HL-60/S4 treated with phorbol 12-myristate 13-acetate at 8.2 ng/mL for 4 days and 3 days (cell line): Measurements from ENCODE around the gene APOA4.
"Not testable (repeated sequence)": the region's sequence is repeated elsewhere in the genome, so short reads cannot be mapped to it uniquely, and the experiment has no call there.

ENCODE experiments used
- in situ Hi-C: fragments of 300-500 bp; cut with MboI; formaldehyde crosslinking; loops from 2 replicates; pipeline ENCODE4 v1.15.0; 2022; ENCODE audit warnings: low sequenced_read_pairs

Gene APOA4

DNA sequence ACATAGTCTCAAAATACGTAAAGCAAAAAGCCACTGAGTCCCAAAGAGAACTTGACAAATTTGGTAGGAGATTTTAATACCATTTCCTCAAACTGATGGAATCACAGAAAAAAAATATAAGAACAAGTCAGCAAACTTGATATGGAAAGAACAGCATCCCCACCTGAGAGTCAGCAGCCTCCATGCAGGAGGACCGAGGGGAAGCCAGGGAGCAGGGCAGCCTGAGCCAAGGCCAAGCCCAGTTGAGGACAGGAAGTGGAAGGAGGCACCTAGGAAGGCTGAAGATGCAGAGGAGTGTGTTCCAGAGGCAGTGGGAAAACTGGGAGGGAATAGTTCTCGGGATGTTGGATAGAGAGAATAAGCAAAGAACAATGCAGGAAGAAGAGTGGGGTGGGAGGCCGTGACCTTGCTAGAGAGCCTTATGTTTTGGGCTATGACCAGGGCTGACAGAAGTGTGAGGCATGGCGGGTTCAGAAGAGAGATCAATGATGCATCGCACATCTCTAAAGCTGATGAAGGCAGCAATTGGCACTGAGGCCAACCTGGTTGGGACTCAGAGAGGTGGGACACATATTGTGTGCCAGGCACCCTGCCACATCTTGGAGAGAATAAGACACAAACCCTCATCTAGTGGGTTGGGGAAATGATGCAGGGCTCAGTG lies 15.4 kb downstream of the APOA4 start:
- in situ Hi-C loops, result no loop called here

DNA sequence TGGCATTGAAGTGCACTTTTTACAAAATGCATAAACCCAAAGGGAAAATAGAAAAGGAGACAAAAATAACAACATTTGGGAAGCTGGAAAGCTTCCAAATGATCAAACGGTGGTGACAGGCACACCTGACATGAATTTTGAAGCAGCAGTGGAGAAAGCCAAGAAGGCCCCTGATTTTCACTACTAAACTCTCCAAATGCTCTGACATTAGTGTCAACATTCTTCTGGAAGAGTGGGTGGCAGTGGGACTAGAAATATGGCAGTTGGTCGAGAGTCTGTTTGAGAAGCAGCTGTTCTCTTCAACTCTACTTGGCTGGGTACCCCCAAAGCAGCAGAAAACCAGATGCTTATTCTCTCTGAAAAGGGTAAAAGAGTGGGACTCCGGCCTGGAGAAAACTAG lies 19.1 kb downstream of the APOA4 start:
- in situ Hi-C loops, result no loop called here

DNA sequence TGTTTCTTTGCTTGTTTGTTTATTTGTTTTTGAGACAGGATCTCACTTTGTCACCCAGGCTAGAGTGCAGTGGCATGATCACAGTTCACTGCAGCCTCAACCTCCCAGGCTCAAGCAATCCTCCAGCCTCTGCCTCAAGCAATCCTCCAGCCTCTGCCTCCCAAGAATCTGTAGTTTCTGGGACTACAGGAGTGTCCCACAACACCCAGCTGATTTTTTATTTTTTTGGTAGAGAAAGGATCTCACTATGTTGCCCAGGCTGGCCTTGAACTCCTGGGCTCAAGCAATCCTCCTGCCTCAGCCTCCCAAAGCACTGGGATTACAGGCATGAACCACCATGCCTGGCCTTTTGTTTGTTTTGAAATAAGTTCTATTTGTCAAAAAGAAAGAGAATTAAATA lies 21.4 kb downstream of the APOA4 start:
- in situ Hi-C loops, result not testable (repeated sequence)

DNA sequence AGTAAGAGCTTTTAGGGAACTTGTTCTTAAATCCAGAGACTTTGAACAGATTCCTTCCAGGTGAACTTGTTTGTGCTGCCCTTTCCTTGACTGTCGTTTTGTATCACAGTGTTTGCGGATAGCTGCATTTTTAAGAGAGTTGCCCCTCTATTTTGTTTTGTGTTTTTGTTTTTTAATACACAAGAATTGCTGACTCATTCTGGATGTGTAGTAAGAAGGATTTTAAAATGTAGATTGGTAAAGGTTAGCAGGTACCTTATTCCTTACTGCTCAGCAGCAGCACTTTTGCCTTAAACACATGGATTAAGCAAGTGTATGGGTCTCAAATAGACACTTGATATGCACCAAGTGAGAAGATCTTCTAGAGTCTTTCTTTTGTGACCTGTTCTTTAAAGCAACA lies 22.5 kb downstream of the APOA4 start:
- in situ Hi-C loops, result no loop called here

- in situ Hi-C loops, result loop anchor here (10.0 kb wide), 1 partner anchor 306 kb away; no protein-coding TSS in a partner anchor
Measured at GRCh38 chr11:116798368-116798767, 24.7 kb downstream of the APOA4 start.

DNA sequence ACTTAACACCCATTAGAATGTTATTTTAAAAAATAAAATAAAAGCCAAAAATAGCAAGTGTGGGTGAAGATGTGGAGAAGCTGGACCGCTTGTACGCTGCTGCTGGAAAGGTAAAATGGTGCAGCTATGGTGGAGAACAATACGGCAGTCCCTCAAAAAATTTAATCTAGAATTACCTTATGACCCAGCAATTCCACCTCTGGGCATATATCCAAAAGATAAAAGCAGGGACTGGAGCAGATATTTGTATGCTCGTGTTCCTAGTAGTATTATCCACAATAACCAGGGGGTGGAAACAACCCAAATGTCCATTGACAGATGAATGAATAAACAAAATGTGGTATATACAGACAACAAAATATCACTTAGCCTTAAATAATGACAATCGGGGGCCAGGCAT lies 25.3 kb downstream of the APOA4 start:
- in situ Hi-C loops, result loop anchor here (10.0 kb wide), 1 partner anchor 307 kb away; no protein-coding TSS in a partner anchor

DNA sequence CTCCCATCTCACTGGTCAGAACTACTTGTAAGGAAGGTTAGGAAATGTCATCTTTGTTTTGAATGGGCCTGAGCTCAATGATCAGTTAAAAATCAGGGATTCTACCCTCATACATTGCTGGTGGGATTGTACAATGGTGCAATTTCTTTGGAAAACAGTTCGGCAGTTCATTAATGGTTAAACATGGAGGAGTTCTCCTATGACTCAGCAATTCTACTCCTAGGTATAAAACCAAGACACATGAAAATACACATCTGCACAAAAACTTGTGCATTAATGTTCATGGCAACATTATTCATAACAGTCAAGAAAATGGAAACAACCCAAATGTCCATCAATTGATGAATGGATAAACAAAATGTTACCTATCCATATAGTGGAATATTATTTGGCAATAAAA lies 26.6 kb downstream of the APOA4 start:
- in situ Hi-C loops, result loop anchor here (10.0 kb wide), 1 partner anchor 308 kb away; no protein-coding TSS in a partner anchor

DNA sequence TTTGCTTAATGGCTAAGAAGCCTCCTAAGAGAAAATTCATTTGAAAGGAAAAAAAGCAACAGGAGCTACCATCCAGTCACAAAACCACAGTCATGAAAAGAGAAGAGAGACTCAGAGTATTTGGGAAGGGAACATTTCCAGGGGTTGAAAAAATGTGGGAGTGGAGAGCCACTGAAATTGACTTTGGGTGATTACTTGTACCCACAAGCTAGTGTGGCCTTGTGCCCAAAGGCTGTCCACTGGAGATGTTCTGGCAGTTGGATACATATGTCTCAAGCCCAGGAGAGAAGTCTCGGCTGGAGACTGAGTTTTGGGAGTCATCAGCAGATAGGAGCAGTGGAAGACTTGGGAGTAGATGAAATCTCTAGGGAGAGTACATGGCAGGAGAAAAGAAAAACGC lies 28.3 kb downstream of the APOA4 start:
- in situ Hi-C loops, result loop anchor here (10.0 kb wide), 1 partner anchor 310 kb away; no protein-coding TSS in a partner anchor

GRCh38 chr11:116793772-116794097 lies 29.4 kb downstream of the APOA4 start:
- in situ Hi-C loops, result loop anchor here (10.0 kb wide), 1 partner anchor 311 kb away; no protein-coding TSS in a partner anchor

- in situ Hi-C loops, result loop anchor here (10.0 kb wide), 1 partner anchor 312 kb away; no protein-coding TSS in a partner anchor
Measured at GRCh38 chr11:116792869-116793771, 30.0 kb downstream of the APOA4 start.

GRCh38 chr11:116792144-116792868 lies 30.8 kb downstream of the APOA4 start:
- in situ Hi-C loops, result loop anchor here (10.0 kb wide), 1 partner anchor 312 kb away; no protein-coding TSS in a partner anchor

GRCh38 chr11:116791813-116792143 lies 31.3 kb downstream of the APOA4 start, which contains the start of gene APOA5:
TSS of gene APOA5 (minus strand) at chr11:116791879. CDS start at chr11:116791860, 19 bp downstream.
- in situ Hi-C loops, result loop anchor here (10.0 kb wide), 1 partner anchor 313 kb away; no protein-coding TSS in a partner anchor

DNA sequence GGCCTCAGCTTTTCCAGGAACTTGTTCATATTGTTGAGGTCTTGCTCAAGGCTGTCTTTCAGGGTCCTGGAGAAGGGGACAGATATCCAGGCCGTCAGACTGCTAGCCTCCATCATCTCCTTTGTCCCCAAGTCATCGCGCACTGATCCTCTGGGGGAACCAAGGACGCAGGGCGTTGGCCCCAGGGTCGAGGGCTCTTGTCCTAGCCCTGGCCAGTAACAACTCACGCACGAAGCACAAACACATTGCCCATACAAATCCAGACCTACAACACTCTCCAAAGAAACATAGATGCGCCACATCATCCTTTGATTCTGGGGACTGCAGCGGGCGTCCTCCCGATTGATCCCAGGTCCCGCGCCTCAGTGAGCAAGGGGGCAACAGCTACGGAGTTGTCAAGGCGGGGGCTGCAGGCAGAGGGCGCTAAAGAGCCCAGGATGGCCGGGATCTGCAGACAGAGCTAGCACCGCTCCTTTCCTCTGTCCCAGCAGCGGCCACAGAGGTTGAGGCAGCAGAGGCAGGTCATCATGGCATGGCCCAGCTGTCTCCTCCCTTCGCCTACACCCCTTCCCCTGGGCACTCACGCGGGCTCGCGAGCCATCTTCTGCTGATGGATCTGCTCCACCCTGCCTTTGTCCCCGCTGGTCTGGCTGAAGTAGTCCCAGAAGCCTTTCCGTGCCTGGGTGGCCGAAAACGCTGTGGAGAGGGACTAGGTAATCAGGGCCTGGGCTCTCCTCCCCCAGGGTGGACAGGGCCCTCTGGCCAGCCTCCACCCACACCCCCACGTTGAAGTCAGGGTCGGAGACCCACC lies 31.9 kb downstream of the APOA4 start:
- in situ Hi-C loops, result loop anchor here (10.0 kb wide), 1 partner anchor 314 kb away; no protein-coding TSS in a partner anchor

DNA sequence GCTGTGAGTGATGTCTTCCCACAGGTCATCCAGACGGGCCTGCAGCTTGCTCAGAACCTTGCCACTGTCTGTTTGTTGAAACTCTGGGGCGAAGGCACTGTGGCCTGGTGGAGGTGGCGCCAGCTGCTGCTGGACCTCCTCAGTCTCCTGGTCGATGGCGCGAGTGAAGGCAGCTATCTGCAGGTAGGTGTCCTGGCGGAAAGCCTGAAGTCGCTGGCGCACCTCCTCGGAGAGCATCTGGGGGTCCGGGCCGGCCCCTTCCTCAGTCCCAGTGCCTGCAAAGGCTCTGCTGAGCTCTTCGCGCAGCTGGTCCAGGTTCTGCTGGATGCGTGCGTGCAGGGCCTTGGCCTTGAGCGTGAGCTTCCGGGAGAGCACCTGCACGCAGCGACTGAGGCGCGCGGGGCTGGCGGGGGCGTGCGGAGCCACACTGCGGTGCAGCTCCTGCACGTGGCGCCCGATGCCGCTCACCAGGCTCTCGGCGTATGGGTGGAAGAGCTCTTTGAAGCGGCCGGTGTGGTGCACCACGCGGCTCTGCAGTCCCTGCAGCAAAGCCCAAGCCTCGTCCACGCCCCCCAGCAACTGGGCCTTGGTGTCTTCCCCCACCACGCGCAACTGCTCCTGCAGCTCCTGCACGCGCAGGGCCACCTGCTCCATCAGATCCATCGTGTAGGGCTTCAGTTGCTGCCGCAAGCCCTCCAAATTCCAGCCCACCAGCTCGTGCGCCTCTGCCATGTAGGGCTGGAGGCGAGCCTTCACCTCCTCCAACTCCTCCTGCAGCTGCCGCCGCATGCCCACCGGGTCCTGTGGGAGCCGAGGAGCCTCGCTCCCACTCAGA lies 32.7 kb downstream of the APOA4 start:
- in situ Hi-C loops, result loop anchor here (10.0 kb wide), 1 partner anchor 314 kb away; no protein-coding TSS in a partner anchor

DNA sequence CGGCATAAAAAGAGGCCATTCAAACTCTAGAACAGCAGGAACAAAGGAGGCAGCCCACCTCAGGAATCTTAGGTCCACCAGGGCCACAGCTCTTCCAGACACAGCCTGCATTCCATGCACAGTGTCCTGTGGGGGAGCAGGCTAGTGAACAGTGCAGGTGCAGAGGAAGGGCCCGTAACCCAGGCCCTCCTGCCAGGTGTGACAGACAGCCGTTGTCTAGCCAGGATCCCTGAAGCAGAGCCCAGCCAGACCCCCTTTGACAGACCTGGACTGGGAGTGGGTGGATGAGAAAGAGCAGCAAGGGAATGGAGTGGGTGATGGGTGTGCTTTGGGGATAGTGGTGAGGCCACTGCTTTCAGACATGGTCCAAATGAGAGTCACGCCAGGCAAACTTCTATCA lies 34.1 kb downstream of the APOA4 start:
- in situ Hi-C loops, result no loop called here

GRCh38 chr11:116788534-116788933 lies 34.6 kb downstream of the APOA4 start:
- in situ Hi-C loops, result no loop called here

- in situ Hi-C loops, result no loop called here
Measured at GRCh38 chr11:116787786-116788486, 35.2 kb downstream of the APOA4 start, which contains the start of gene ZPR1. TSS of gene ZPR1 (minus strand) at chr11:116788023. CDS start at chr11:116787990, 33 bp downstream.

DNA sequence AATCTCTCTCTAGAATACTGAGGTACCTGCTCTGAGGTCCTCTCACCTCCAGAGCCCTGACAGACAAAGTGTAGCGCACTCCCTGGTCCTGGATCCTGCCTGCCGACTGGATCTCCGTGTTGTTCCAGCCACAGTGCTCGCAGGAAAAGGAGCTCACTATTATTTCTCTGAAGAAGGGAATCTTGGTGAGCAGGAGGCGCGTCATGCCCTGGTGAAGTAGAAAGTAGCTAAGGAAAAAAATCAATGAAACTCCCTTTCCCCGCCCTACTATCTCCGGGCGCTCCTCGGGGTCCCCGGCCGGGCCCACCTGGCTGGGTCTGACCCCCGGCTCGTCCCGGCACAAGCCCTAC lies 35.7 kb downstream of the APOA4 start:
- in situ Hi-C loops, result no loop called here

- in situ Hi-C loops, result no loop called here
Measured at GRCh38 chr11:116786966-116787365, 36.1 kb downstream of the APOA4 start.
